GM21619 (cell line): ENCODE results near the gene ACYP2.
A peak's percentile ranks its signal among the peaks of the same experiment; 100 is the strongest.
"Not testable (repeated sequence)": the region's sequence is repeated elsewhere in the genome, so short reads cannot be mapped to it uniquely, and the experiment has no call there.

Source experiments
- ATAC-seq: cut with Tn5 transposase; IDR thresholded peaks from one replicate; pipeline ENCODE4 v1.9.1; 2021; ENCODE audit not compliant: unreplicated experiment

The ACYP2 gene

DNA sequence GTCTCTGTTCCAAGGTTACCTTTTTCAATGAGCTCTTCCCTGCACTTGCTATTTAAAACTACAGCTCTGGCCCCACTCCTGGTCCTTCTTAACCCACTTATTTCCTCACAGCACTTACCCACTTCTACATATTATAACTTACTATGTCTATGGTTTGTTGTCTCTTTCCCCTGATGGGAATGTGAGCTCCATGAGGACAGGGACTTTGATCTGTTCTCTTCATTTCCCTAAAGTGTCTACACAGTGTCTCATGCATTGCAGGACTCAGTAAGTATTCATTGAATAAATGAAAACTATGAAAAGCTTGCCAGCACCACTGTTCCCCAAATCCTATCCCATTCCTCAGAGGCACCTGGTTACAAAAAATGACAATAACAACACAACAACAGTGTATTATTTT lies 18.3 kb upstream of the ACYP2 start:
- ATAC-seq, result no peak

DNA sequence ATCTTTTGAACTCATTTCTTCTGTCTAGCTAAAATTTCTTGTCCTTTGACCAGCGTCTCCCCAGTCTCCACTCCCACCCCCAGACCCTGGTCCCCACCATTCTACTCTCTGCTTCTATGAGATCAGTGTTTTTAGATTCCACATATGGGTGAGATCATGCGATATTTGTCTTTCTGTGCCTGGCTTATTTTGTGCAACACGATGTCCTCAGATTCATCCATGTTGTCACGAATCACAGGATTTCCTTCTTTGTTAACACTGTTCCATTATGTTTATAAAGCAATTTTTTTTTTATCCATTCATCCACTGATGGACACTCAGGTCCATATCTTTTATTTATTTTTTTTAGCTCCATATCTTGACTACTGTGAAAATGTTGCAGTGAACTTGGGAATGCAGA lies 16.0 kb upstream of the ACYP2 start:
- ATAC-seq, result no peak

DNA sequence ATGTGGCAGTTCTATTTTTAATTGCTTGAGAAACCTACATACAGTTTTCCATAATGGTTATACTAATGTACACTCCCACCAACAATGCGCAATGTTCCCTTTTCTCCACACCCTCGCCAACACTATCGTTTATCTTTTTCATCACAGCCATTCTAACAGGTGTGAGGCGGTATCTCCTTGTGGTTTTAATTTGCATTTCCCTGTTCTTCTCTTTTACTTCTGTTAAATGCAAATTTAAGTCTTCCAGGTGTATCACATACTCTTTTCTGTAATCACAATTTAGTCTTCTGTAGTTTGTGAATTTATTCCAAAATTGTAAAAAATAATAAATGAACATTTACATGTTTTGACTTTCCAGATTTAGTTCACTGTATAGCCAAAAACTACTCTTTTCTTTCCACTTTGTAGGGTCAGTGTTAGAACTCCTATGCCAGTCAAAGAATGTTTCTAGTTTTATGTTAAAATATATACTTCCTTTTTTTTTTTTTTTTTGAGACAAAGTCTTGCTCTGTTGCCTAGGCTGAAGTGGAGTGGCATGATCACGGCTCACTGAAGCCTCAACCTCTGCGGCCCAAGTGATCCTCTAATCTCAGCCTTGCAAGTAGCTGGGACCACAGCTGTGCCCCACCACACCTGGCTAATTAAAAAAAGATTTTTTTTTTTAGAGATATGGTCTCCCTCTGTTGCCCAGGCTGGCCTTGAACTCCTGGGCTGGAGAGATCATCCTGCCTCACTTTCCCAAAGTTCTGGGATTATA lies 15.4 kb upstream of the ACYP2 start:
- peak; percentile 77 for ATAC-seq

DNA sequence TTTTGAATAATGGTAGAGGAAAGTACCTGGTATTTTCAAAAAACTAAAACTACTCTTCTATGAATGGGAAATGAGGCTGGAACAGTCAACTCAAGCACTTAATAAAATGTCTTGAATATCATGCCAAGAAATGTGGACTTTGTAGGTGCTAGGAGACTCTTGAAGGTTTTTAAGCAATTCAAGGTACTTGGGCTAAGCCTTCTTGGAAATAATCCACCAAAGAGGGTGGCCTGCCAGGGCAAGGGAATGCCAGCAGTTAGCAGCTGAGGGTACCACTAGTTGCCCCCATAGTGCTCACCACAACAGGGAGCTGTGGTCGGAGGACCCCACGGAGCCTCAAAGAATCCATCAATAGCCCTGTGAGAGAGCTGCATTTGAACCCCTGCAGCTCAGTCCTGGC lies 14.6 kb upstream of the ACYP2 start:
- no peak for ATAC-seq

DNA sequence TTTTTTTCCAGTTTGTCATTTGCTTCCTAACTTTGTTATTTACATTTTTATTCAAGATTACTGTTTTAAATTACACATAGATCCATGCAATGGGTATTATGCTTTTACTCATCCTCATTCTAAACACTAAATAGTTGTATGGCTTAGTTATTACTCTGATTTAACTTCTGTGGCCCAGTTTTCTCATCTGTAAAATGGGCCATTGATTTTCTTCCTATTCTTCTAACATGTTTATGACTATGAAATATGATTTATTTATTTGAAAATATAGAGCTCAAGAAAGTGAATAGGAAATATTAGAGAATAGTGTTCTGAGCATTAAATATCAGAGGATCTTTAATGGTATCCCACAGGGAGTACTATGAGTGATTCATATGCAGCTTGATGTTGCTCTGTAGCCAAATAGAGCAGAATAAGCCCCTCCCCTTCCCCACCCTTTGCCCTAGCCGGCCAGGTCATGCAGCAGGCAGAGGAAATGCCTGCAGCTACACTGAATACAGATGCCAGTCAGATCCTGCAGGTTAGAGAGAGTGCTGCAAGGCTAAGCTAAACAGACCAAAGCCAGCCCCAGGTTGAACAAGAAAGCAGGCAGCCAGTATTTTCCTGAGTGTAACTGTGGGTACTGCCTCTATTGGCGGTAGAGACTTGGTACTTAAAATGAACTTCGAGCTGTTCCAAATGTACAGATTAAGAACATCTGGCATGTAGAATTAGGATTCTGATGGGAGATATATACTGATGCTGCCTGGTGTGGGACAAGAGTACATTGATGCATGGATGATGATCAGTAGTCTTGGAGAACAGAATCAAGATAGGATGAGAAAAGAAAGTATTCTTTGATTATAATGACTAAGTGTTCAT lies 11.7 kb upstream of the ACYP2 start:
- ATAC-seq, result peak; percentile 40

DNA sequence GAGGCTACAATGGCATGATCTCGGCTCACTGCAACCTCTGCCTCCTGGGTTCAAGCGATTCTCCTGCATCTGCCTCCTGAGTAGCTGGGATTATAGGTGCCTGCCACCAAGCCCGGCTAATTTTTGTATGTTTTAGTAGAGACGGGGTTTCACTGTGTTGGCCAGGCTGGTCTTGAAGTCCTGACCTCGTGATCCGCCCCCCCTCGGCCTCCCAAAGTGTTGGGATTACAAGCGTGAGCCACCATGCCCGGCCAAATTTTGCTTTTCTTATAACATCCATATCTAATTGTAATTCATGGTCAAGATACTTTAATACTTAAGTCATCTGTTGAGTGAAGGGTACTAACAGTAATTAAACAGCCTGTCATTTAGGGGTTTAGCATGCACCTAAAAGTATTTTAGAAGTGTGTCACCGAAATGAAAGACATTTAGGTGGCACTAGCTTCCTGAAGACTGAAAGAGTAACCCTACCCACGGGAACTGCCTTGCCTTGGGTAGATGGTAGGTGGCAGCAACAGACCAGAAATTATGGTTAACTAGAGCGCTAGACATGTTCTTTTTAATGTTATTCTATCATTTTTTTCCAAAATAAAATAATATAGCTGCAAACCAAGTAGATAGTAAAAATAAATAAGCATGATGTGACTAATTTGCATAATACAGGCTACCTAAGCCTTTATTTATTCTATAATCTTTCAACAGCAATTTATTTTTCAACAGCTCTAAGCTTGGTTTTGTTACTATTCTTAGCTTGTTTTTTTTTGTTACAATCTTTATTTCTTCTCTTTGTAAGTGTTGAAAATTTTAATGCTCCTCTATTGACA lies 8.6 kb upstream of the ACYP2 start:
- ATAC-seq, result peak; percentile 60

DNA sequence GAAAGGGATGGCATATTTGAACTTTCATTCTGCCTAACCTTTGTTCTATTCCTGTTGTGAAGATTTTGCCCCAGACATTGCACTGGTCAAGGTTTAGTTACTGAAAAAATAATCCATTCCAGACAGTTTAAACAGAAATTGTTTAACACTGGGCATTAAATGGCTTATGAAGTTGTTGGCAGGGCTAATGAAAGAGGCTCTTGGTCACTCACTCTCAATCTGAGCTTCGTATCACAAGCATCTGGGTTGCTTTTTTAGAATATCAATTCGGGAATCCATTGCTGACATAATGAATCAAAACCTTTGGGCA lies 8.0 kb upstream of the ACYP2 start:
- no peak for ATAC-seq

DNA sequence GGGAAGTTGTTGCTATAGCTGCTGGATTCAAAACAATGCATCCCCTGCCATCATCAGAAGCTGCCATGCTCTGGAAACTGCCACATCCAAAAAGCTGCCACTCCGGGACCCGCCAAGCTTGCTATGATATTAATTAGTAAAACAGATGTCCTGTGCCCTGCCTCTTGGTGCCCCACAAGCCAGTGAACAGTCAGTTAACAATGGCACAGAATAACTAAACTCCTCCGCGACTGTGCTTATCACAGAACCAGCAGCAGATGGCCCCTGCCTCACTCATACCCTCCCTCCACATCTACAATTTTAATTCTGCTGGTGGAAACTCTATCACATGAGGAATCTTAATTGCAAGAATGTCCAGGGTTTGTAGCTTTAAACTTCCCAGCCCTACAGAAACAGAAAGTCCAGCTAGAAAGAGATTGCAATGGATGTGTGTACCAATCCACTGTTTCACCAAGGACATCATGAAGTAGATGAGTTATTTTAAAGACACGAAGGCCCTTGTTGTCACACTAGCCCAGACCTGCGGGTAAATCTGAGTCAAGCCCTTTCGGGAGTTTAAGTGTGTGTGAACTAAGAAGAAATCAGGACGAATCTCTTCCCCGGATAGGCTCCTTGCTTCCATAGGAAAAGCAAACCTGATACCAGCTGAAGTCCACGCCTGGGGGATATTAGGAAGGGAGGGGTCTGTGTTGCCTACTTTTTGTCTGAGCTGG lies 7.4 kb upstream of the ACYP2 start:
- no peak for ATAC-seq

DNA sequence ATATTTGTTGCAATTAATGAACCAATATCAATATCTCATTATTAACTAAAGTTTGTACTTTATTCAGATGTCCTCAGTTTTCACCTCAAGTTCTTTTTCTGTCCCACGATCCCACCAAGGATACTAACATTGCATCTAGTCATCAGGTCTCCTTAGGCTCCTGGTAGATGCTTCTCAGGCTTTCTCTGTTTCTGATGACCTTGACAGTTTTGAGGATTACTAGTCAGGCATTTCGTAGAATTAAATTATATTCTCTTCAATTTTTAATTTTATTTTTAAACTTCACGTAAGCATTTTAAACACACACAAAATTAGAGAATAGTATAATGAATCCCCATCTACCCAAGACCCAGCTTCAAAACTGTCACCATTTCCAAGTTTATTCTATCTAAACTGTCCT lies 5.6 kb upstream of the ACYP2 start:
- no peak for ATAC-seq

DNA sequence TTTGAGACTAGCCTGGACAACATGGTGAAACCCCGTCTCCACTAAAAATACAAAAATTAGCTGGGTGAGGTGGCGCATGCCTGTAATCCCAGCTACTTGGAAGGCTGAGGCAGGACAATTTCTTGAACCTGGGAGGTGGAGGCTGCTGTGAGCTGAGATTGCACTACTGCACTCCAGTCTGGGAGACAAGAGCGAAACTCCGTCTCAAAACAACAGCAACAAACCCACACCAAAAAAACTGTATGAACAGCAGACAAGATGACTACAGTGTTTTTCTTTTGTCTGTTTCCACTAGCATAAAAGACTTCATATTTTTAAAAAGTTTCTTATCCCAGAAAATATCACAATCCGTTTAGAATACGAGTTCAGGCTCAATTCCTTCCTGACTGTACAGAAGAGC lies 936 bp upstream of the ACYP2 start:
- not testable (repeated sequence) for ATAC-seq

DNA sequence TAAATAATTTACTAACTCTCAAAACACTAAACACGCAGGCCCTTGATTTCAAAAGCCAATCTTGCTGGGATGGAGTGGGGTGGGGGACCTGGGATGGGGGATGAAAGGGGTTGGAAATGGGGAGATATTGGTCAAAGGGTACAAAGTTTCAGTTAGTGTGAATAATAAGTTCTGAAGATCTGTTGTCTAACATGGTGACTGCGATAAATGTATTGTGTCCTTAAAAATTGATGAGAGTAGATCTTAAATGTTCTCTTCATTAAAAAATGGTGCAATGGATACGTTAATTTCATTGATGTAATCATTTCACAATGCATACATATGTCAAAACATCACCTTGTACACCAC lies 505 bp upstream of the ACYP2 start:
- ATAC-seq, result no peak

DNA sequence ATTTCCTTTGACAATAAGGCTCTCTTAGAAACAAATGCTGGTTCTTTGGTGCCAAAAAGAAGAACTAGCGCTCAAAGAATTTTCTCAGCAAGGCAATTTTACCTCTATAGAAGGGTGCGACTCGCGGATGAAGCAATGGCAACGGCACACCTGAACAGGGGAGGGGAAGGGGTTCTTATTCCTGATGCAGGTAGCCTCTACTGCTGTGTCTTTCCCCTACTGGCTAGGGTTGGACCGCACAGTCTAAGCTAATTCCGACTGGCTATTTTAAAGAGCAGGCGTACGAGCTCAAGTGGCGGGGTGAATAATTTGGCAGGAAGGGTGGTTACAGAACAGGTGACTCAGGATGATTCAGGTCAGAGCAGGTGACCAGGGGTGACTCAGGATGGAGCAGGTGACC lies 1.2 kb downstream of the ACYP2 start:
- not testable (repeated sequence) for ATAC-seq

DNA sequence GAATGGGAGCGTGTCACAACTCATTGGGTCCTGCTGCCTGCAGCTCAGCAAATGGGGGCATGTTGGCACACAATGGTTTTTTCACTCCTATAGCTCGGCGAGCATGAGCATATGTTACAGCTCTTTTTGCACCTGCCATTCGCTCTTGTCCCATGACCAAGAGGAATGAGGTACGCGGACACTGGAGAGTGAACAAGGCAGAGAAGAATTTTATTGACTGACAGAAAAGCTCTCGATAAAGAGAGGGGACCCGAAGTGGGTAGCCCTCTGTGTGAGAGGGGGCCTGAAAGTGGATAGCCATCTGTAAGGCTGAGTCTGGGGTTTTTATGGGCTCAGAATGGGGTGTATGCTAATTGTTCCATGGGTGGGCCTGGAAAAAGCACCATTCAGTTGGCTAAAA lies 5.5 kb downstream of the ACYP2 start:
- ATAC-seq, result no peak

DNA sequence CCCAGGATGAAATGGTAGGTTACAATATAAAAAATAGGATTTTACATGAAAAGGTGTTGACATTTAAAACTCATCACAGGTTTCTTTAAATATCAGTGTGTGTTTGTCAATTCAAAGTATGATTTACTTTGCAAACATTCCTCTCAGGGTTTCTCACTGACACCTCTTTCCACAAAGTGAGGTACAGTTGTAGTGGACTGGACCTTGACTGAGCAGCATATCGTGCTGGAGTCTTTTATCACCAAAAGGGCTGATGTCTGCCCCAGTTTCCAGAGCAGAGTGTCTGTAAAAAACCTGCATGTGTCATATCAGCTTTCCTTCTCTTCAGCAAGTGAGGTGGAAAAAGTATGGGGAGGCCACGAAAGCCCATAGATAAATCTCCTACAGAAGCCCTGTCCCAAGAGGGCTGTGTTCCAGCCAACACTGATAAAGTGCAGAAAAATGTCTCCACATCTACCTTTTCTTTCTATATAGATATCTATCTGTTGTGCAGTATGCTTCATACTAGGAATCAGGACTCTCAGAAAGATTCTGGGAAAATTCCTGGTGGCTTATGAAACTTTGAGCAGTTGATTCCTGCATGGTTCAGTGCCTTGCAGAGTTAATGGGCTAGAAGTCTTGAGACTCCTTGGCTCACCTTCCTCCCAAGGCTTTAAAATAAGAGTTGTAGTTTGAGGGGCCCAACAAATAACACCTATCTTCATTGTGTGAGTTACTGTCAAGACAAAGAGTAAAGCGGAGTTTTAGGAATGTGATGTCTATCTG lies 6.9 kb downstream of the ACYP2 start:
- no peak for ATAC-seq

DNA sequence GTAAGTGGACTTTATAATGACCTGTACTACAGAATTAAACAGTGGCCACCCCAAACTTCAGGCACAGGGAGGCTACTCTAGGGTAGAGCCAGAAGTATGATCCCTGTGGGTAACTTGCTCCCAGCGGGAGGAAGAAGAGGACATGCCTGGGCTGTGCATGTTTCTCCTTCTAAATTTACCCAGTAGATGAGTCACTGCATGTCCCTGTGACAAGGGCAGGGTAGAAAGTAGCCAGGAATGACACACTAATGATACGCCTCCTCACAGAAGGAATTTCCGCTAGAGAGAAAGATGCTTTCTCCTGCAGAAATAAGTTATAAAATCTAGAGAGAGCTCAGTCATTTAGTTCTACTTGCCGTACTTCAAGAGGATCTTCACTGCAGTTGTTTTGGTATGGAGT lies 7.5 kb downstream of the ACYP2 start:
- ATAC-seq, result no peak

DNA sequence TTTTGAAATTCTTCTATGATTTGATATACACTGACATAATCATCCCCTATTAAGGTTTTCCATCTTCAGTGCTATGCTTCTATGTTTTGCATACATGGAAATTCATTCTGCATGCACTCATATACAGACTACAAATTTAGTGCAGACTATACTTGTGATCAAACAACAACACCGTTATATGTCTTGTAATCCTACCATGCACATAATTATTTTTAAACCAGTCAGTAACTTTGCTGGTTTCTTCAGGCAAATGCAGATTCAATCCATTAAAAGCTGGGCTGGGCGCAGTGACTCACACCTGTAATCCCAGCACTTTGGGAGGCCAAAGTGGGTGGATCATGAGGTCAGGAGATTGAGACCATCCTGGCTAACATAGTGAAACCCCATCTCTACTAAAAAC lies 11.8 kb downstream of the ACYP2 start:
- not testable (repeated sequence) for ATAC-seq

DNA sequence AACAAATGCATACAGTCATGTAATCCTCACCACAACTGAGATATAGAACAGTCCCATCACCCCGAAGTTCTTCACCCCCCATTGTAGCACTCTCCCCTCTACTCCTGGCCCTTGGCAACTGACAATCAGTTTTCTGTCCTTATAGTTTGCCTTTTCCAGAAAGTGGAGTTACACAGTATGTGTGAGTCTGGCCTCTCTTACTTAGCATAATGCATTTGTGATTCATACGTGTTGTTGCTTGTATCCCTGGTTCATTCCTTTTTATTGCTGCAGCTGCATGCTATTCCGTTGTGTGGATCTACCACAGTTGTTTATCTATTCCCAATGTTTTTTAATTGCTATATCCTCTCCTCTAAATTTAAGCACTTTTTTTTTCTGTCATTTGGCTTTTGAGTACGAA lies 17.6 kb downstream of the ACYP2 start:
- no peak for ATAC-seq

DNA sequence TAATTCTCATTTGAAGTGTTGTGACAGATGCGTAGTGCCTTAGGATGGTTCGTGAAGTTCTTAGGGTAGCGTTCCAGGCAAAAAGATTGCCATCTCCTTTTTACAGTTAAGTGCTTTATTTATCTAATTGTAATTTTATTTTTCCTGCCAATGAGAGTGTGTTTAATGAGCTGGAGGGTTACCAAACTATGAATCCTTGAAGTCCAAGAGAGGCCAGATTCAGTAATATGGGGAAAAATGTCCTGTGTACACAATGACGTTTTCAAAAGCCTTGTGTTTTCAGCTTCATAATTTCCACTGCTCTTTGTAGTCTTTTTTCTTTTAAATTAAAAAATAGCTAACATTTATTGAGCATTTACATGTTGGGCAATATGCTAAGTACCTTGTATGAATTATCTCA lies 23.8 kb downstream of the ACYP2 start:
- no peak for ATAC-seq

DNA sequence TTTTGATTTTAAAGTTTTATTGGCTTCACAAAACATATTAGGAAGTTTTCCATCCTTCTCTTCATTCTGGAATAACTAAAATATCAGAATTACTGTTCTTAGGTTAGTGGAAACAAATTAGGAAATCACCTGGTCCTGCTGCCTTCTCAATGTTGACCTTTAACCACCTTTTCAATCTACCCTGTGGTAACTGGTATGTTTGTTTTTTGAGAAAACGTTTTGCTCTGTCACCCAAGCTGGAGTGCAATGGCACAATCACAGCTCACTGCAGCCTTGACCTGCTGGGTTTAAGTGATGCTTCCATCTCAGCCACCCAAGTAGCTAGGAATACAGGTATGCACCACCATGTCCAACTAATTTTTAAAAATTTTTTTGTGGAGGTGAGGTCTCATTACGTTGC lies 28.4 kb downstream of the ACYP2 start:
- ATAC-seq, result no peak

DNA sequence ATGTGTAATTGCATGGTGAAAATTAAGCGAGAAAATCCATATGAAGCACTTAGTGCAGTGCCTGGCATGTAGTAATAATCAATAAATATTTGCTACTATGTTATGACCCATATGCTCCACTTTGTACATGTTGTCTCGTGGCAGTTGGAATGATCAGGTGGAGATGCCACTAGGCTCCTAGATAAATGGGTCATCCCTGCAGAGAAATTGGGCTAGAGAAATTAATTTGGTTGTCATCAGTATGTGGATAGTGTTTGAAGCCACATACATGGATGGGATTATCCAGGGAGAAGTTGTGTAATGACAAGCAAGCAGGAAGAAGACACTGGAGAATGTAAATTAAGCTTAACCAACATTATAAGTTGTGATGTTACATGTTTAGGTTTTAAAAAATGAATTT lies 33.0 kb downstream of the ACYP2 start:
- no peak for ATAC-seq
